C4-2B (cell line): ENCODE measurements around the gene ARHGAP26.

Experiments
- H3K27ac ChIP-seq: fragments of 450-650 bp; 2 replicates; pipeline ENCODE4 v1.5.1; 2017
- ZFX ChIP-seq: fragments of 450-650 bp; IDR thresholded peaks from 2 replicates; pipeline ENCODE4 v1.6.1; 2017
- TF ChIP-seq, protein P1 (sequence below): fragments of 450-650 bp; conservative IDR thresholded peaks from 2 replicates; pipeline ENCODE4 v1.5.1; 2017; ENCODE audit warnings: mild to moderate bottlenecking

The ARHGAP26 gene

GRCh38 chr5:142833517-142834449, 63.6 kb downstream of the ARHGAP26 start:
- no peak overlapping the region for H3K27ac ChIP-seq
- TF ChIP-seq, protein P1, sequence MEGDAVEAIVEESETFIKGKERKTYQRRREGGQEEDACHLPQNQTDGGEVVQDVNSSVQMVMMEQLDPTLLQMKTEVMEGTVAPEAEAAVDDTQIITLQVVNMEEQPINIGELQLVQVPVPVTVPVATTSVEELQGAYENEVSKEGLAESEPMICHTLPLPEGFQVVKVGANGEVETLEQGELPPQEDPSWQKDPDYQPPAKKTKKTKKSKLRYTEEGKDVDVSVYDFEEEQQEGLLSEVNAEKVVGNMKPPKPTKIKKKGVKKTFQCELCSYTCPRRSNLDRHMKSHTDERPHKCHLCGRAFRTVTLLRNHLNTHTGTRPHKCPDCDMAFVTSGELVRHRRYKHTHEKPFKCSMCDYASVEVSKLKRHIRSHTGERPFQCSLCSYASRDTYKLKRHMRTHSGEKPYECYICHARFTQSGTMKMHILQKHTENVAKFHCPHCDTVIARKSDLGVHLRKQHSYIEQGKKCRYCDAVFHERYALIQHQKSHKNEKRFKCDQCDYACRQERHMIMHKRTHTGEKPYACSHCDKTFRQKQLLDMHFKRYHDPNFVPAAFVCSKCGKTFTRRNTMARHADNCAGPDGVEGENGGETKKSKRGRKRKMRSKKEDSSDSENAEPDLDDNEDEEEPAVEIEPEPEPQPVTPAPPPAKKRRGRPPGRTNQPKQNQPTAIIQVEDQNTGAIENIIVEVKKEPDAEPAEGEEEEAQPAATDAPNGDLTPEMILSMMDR, result no peak
- no peak for TF ChIP-seq ZFX

- no peak overlapping the region for H3K27ac ChIP-seq
- TF ChIP-seq ZFX, result no peak
- TF ChIP-seq, protein P1, result no peak
Measured at GRCh38 chr5:142834504-142834903, 64.3 kb downstream of the ARHGAP26 start.

GRCh38 chr5:142835540-142835939, 65.4 kb downstream of the ARHGAP26 start:
- H3K27ac ChIP-seq, result no peak overlapping the region
- TF ChIP-seq, protein P1, result no peak
- no peak for TF ChIP-seq ZFX

DNA sequence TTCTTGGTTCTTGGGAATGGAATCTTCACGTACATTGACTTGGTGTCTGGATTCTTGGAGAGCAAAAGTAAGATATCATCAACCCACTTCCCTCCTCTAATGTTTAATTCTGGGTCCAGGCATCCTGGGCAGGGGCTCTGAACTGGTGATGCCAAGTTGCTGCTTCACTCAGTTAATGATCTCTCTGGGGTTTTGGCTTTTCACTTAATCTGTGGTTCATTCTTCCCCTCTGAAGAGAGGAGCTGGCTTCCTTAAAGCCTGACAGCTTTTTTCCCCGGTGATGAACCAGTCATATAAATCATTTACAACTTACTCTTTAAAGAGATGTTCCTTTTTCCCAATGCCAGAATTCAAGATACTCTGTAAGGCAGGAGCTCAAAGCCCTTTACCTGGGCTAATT, 65.9 kb downstream of the ARHGAP26 start:
- no peak overlapping the region for H3K27ac ChIP-seq
- no peak for TF ChIP-seq ZFX
- TF ChIP-seq, protein P1, result no peak

- TF ChIP-seq, protein P1, result no peak
- TF ChIP-seq ZFX, result no peak
- H3K27ac ChIP-seq, result no peak overlapping the region
Measured at GRCh38 chr5:142837081-142837725, 67.0 kb downstream of the ARHGAP26 start.

- H3K27ac ChIP-seq, result no peak overlapping the region
- no peak for TF ChIP-seq ZFX
- TF ChIP-seq, protein P1, result no peak
Measured at GRCh38 chr5:142838845-142839244, 68.7 kb downstream of the ARHGAP26 start.
